GM23248 (cell line): ENCODE data around the gene METTL27. TPM values are rescaled to one million over a fixed set of nuclear protein-coding genes. Genes with fewer than 3 reads are reported as not detected.

Experiments
- DNase-seq: peaks from one replicate; pipeline ENCODE4 v3.0.0-alpha.2; 2015
- H2AFZ ChIP-seq: fragments of 200-600 bp; sonication (generic); 2 replicates; pipeline ENCODE4 v1.6.1; 2016; ENCODE audit warnings: antibody characterized with exemption
- H3F3A ChIP-seq: fragments of 200-600 bp; sonication (generic); 2 replicates; pipeline ENCODE4 v1.6.1; 2016; ENCODE audit warnings: mild to moderate bottlenecking, antibody characterized with exemption, mixed run types; ENCODE audit not compliant: insufficient read depth
- H3K27ac ChIP-seq: fragments of 200-600 bp; sonication (generic); 2 replicates; pipeline ENCODE4 v1.5.1; 2016; ENCODE audit warnings: mild to moderate bottlenecking
- H3K27me3 ChIP-seq: fragments of 200-600 bp; sonication (generic); replicated peaks from 2 replicates; pipeline ENCODE4 v1.6.1; 2016; ENCODE audit warnings: mild to moderate bottlenecking; ENCODE audit not compliant: insufficient read depth
- H3K36me3 ChIP-seq: fragments of 200-600 bp; sonication (generic); 2 replicates; pipeline ENCODE4 v1.6.1; 2016; ENCODE audit warnings: low read depth, mild to moderate bottlenecking
- H3K4me1 ChIP-seq: fragments of 200-600 bp; sonication (generic); 2 replicates; pipeline ENCODE4 v1.6.1; 2016; ENCODE audit warnings: mild to moderate bottlenecking; ENCODE audit not compliant: insufficient read depth
- H3K4me2 ChIP-seq: fragments of 200-600 bp; sonication (generic); one replicate; pipeline ENCODE4 v1.6.1; 2016; ENCODE audit warnings: mild to moderate bottlenecking; ENCODE audit not compliant: unreplicated experiment
- H3K4me3 ChIP-seq: fragments of 200-600 bp; sonication (generic); 2 replicates; pipeline ENCODE4 v1.5.1; 2016; ENCODE audit warnings: mild to moderate bottlenecking
- H3K79me2 ChIP-seq: fragments of 200-600 bp; sonication (generic); 2 replicates; pipeline ENCODE4 v1.6.1; 2016; ENCODE audit warnings: mild to moderate bottlenecking; ENCODE audit not compliant: insufficient read depth
- H3K9ac ChIP-seq: fragments of 200-600 bp; sonication (generic); 2 replicates; pipeline ENCODE4 v1.6.1; 2016; ENCODE audit warnings: mild to moderate bottlenecking
- H3K9me2 ChIP-seq: fragments of 200-600 bp; sonication (generic); 2 replicates; pipeline ENCODE4 v1.6.1; 2016; ENCODE audit warnings: mixed run types, mild to moderate bottlenecking, moderate library complexity; ENCODE audit not compliant: insufficient read depth
- H3K9me3 ChIP-seq: fragments of 200-600 bp; sonication (generic); one replicate; pipeline ENCODE4 v1.6.1; 2017; ENCODE audit warnings: low read depth
- H4K20me1 ChIP-seq: fragments of 200-600 bp; sonication (generic); 2 replicates; pipeline ENCODE4 v1.6.0; 2016; ENCODE audit not compliant: insufficient read depth
- EZH2 ChIP-seq: fragments of 200-600 bp; sonication (generic); IDR thresholded peaks from 2 replicates; pipeline ENCODE4 v1.6.1; 2018; ENCODE audit warnings: antibody characterized with exemption, mild to moderate bottlenecking; ENCODE audit not compliant: insufficient read depth, poor library complexity, severe bottlenecking
- EZH2phosphoT487 ChIP-seq: fragments of 200-600 bp; sonication (generic); IDR thresholded peaks from 2 replicates; pipeline ENCODE4 v1.6.1; 2018; ENCODE audit warnings: antibody characterized with exemption, moderate library complexity, mild to moderate bottlenecking, low read depth; ENCODE audit not compliant: insufficient read depth
- WGBS, 2 experiments: methylation state at CpG; one replicate each; pipeline ENCODE4 v1.1.6; 2015 to 2017; ENCODE audit warnings: low lambda C conversion rate in 2 of 2, low coverage in 1 of 2; ENCODE audit errors: missing lambda C conversion rate in 2 of 2; 5-methylcytosine and 5-hydroxymethylcytosine counted together
- in situ Hi-C: fragments of 300-500 bp; cut with MboI; formaldehyde crosslinking; loops from 2 replicates; pipeline ENCODE4 v1.15.0; 2020
- polyA plus RNA-seq: library from polyadenylated mRNA; unstranded; fragments of >200 nt; fragmentation: Nextera tagmentation; extraction: Ambion mirVana; gene quantifications from 2 replicates; pipeline ENCODE4 v1.2.1, GENCODE V29; 2016
- total RNA-seq: library from RNA; depleted of rRNA; stranded (reverse); fragments of >200 nt; shearing (Covaris generic); gene quantifications from 2 replicates; pipeline ENCODE4 v1.2.3, GENCODE V29; 2014

Gene METTL27
- total and polyA plus RNA-seq, 2 experiments from 2014 or later, result 5.3 to 6.5 TPM

DNA sequence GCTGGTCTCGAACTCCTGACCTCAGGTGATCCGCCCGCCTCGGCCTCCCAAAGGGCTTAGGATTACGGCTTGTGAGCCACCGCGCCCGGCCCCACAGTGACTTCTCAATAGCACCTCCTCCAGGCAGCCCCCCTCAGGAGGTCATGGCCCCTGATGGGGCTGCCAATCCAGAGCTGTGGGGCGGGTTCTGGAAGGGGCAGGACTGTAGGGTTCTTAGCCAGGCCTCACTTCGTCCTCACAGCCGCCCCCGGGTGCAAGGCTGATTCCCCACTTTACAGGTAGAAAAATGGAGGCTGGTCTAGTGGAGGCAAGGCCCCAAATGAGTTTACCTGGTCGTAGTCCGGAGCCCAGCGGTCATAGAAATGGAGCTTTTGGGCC lies 638 bp downstream of the METTL27 start:
- no peak overlapping the region for H3K27ac ChIP-seq
- no peak for DNase-seq

DNA sequence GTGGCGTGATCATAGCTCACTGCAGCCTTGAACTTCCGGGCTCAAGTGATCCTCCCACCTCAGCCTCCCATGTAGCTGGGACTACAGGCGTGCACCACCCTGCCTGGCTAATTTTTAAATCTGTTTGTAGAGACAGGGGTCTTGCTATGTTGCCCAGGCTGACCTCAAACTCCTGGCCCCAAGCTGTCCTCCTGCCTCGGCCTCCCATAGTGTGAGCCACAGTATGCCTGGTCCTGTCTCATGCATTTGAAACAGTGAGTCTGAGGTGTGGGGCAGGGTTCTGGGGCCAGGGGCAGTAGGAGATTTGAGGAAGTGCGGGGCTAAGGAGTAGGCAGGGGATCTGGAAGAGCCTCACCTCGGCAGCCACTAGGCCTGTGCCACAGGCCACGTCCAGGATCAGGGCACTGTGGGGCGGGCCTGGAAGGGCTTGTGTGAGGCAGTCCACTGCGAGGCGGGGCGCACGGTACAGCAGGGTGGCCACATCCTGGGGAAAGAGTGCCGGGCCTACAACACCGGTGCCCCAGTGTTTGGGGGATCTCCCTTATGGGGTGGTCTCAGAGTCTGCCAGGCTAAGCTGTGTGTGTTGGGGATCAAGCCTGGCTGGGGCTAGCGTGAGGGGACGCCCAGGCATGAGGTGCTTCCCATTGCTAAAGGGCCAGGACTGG lies 1.5 kb downstream of the METTL27 start:
- no peak overlapping the region for H3K4me2 ChIP-seq
- WGBS, 2 experiments, result 98 to 99% methylated on average over 14 to 16 of the region's 16 CpGs
- H3K79me2 ChIP-seq, result no peaks in the 10 kb centered on the region
- no peak overlapping the region for H3K9ac ChIP-seq
- in situ Hi-C loops, result no loop called here
- no peak overlapping the region for H3K4me3 ChIP-seq
- no peaks in the 10 kb centered on the region for H3K36me3 ChIP-seq
- H4K20me1 ChIP-seq, result no peaks in the 10 kb centered on the region
- DNase-seq, result no peak
- no peaks in the 10 kb centered on the region for H3K9me2 ChIP-seq
- H3K27ac ChIP-seq, result no peak overlapping the region
- H3K27me3 ChIP-seq, result no peaks in the 10 kb centered on the region
- peaks cover 16% of the 10 kb centered on the region for H3F3A ChIP-seq
- no peaks in the 10 kb centered on the region for H3K9me3 ChIP-seq
- no peak overlapping the region for H2AFZ ChIP-seq
- TF ChIP-seq EZH2 (no peak), EZH2phosphoT487 (no peak)
- peaks cover 13% of the 10 kb centered on the region for H3K4me1 ChIP-seq

More for the DNA sequence above, 638 bp downstream of the METTL27 start:
- WGBS, 2 experiments, result 36 to 46% methylated on average over 15 of the region's 15 CpGs
- no peaks in the 10 kb centered on the region for H3K9me3 ChIP-seq
- peaks cover 19% of the 10 kb centered on the region for H3F3A ChIP-seq
- peak overlapping the region; percentile 81 for H3K4me2 ChIP-seq
- H3K9me2 ChIP-seq, result no peaks in the 10 kb centered on the region
- no peaks in the 10 kb centered on the region for H3K27me3 ChIP-seq
- no peaks in the 10 kb centered on the region for H3K36me3 ChIP-seq
- in situ Hi-C loops, result no loop called here
- peaks cover 14% of the 10 kb centered on the region for H3K4me1 ChIP-seq
- H3K9ac ChIP-seq, result peak overlapping the region; percentile 87
- H3K79me2 ChIP-seq, result no peaks in the 10 kb centered on the region
- H3K4me3 ChIP-seq, result peak overlapping the region; percentile 81
- no peaks in the 10 kb centered on the region for H4K20me1 ChIP-seq
- TF ChIP-seq EZH2, result no peak
- no peak for TF ChIP-seq EZH2phosphoT487
- H2AFZ ChIP-seq, result peak overlapping the region; percentile 86

DNA sequence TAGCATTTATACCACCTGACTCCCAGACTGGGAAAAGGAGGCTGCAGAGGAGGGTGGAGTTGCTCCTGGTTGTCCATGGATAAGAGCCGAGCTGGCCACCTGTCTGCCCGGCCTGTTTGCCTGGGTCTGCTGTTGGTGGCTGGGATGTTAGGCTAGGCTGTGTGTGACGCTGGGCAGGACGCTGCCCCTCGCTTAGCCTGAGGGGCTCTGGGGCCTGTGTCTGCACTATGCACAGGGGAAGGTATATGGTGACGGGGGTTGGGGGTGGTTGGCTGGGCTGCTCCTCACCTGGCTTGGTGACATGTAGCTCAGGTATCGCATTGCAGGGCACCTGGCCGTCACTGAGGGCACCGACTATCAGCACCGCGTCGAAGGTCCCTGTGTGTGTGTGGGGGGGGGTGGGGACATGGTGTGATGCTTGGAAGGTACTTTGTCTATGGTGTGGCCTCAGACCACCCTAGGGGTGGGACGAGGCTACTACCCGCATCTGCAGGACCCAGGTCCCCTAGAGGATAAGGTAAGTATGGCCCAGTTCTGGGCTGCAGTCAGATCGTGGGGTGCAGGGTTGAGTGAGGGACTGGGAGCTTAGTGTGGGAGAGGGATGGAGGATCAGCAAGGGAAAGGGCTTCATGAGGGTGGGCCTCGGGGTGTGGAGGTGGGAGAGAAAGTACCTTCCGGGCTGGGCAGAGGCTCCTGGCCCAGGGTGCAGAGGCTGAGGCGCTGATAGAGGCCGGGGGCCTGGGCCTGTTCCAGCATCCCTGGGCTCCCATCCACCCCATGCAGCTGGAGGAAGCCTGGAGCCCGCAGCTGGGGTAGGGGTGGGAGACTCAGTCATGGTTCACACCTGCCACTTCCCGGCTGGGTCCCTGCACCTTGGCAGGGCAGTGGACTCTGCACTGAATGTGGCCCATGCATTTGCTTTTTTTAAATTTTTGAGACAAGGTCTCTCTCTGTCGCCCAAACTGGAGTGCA lies 2.3 kb downstream of the METTL27 start:
- H3K9me3 ChIP-seq, result no peaks in the 10 kb centered on the region
- H2AFZ ChIP-seq, result no peak overlapping the region
- H3K36me3 ChIP-seq, result no peaks in the 10 kb centered on the region
- in situ Hi-C loops, result no loop called here
- DNase-seq, result no peak
- TF ChIP-seq EZH2, result no peak
- TF ChIP-seq EZH2phosphoT487, result no peak
- H3K9me2 ChIP-seq, result no peaks in the 10 kb centered on the region
- H3K27ac ChIP-seq, result no peak overlapping the region
- H4K20me1 ChIP-seq, result no peaks in the 10 kb centered on the region
- no peak overlapping the region for H3K4me3 ChIP-seq
- WGBS, 2 experiments, result 94 to 96% methylated on average over 18 to 21 of the region's 22 CpGs
- no peak overlapping the region for H3K4me2 ChIP-seq
- peaks cover 5% of the 10 kb centered on the region; the same call in 1 of the 2 replicates for H3K4me1 ChIP-seq
- H3K79me2 ChIP-seq, result no peaks in the 10 kb centered on the region
- peaks cover 8% of the 10 kb centered on the region for H3F3A ChIP-seq
- H3K27me3 ChIP-seq, result no peaks in the 10 kb centered on the region
- H3K9ac ChIP-seq, result no peak overlapping the region

DNA sequence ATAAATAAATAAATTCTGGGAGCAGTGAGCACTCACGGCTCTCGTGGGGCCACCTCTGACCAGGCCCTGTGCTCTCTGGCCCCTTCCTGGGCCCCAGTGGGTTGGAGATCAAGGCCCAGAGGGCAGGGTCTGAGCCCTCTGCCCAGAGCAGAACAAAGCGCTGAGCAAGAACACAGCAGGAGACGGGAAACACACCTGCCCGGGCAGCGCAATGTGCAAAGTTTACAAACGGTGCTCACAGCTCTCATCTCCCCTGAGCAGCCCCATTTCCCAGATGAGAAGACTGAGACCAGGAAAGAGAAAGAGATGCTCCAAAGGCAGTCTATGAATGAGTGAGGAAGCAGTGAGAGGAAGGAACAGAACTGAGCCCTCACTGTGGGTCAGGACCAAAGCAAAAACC lies 3.0 kb downstream of the METTL27 start:
- Histone ChIP-seq H3K27ac (no peak overlapping the region), H2AFZ (no peak overlapping the region), H3K4me1 (no peaks in the 10 kb centered on the region), H3K4me3 (no peak overlapping the region), H3F3A (peaks cover under 1% of the 10 kb centered on the region; the same call in 1 of the 2 replicates), H3K9me2 (no peaks in the 10 kb centered on the region), H3K27me3 (no peaks in the 10 kb centered on the region), H4K20me1 (no peaks in the 10 kb centered on the region), H3K79me2 (no peaks in the 10 kb centered on the region), H3K9ac (no peak overlapping the region), H3K4me2 (no peak overlapping the region), H3K9me3 (no peaks in the 10 kb centered on the region), H3K36me3 (no peaks in the 10 kb centered on the region)
- in situ Hi-C loops, result no loop called here
- WGBS, 2 experiments, result 93 to 95% methylated on average over 7 of the region's 7 CpGs
- TF ChIP-seq EZH2 (no peak), EZH2phosphoT487 (no peak)
- no peak for DNase-seq
